Endothelial cell of umbilical vein (primary cell): ENCODE data around the gene CLDN7. TPM values are rescaled to one million over a fixed set of nuclear protein-coding genes. Genes with fewer than 3 reads are reported as not detected.

Source experiments
- BruUV-seq: library from RNA; stranded (reverse); fragments of 400-500 nt; replicated peaks from 2 replicates; lab custom pipeline; 2021; lab: Mats Ljungman, UMichigan
- CTCF ChIA-PET: fragments of 300-600, 350-600 bp; sonication (Branson Sonifier 250); formaldehyde crosslinking; loops from one replicate; lab custom pipeline; 2021; ENCODE audit warnings: antibody characterized with exemption, inconsistent platforms; lab: Charles Lee
- POLR2A ChIA-PET: fragments of 300-600, 350-600 bp; sonication (Branson Sonifier 250); formaldehyde crosslinking; loops from one replicate; lab custom pipeline; 2021; ENCODE audit warnings: antibody characterized with exemption, inconsistent platforms; lab: Charles Lee
- DNase-seq: peaks from one replicate; pipeline ENCODE4 v3.0.0-alpha.2; 2011; ENCODE audit warnings: low read depth, low spot score
- FAIRE-seq: peaks from 2 replicates; lab custom pipeline; 2011; peaks lifted over from hg19 to GRCh38; lab: Jason Lieb, UNC
- H2AFZ ChIP-seq: 2 replicates; pipeline ENCODE4 v1.6.0; 2012; ENCODE audit warnings: low read depth, low read length, control low read depth, inconsistent platforms
- H3K27ac ChIP-seq: 2 replicates; pipeline ENCODE4 v1.5.1; 2011; ENCODE audit warnings: low read depth, mild to moderate bottlenecking, control low read depth, low read length, moderate library complexity; ENCODE audit not compliant: insufficient read depth
- H3K27me3 ChIP-seq, 2 experiments: 2 replicates each; pipeline versions ENCODE4 v1.6.0 to v1.6.1; 2011; ENCODE audit warnings: low read length in 2 of 2, mixed read lengths in 1 of 2; ENCODE audit not compliant: control insufficient read depth in 2 of 2, insufficient read depth in 2 of 2
- H3K36me3 ChIP-seq, 2 experiments: 2 replicates in 1 of 2; 3 replicates in 1 of 2; pipeline ENCODE4 v1.5.1; 2011; ENCODE audit warnings: low read length in 2 of 2, mild to moderate bottlenecking in 1 of 2, moderate library complexity in 1 of 2; ENCODE audit not compliant: control insufficient read depth in 2 of 2, insufficient read depth in 2 of 2; ENCODE audit errors: extremely low read depth in 1 of 2
- H3K4me1 ChIP-seq: 3 replicates; pipeline ENCODE4 v1.5.1; 2011; ENCODE audit warnings: mild to moderate bottlenecking, low read length; ENCODE audit not compliant: control insufficient read depth, insufficient read depth; ENCODE audit errors: extremely low read depth
- H3K4me2 ChIP-seq: 2 replicates; pipeline ENCODE4 v1.6.1; 2011; ENCODE audit warnings: low read length, control low read depth, mixed read lengths; ENCODE audit not compliant: insufficient read depth
- H3K4me3 ChIP-seq, 3 experiments: fragments of 200-600 bp in 1 of 3; sonication (generic), shearing (Covaris generic) in 1 of 3; replicated peaks in 1 of 3; 2 replicates each; pipeline ENCODE4 v1.5.1; 2011 to 2016; ENCODE audit warnings: control low read depth in 3 of 3, low read length in 3 of 3, mild to moderate bottlenecking in 2 of 3, inconsistent platforms in 1 of 3, low read depth in 1 of 3, moderate library complexity in 1 of 3; ENCODE audit not compliant: insufficient read depth in 1 of 3
- H3K79me2 ChIP-seq: 2 replicates; pipeline ENCODE4 v1.6.0; 2012; ENCODE audit warnings: low read length, inconsistent platforms; ENCODE audit not compliant: control insufficient read depth, insufficient read depth
- H3K9ac ChIP-seq: replicated peaks from 2 replicates; pipeline ENCODE3; 2011; ENCODE audit warnings: low read length, control low read depth; ENCODE audit not compliant: insufficient read depth; ENCODE audit errors: extremely low read depth
- H3K9me1 ChIP-seq: replicated peaks from 3 replicates; pipeline ENCODE4 v1.6.0; 2011; ENCODE audit warnings: mild to moderate bottlenecking, low read length; ENCODE audit not compliant: control insufficient read depth, insufficient read depth; ENCODE audit errors: extremely low read depth
- H3K9me3 ChIP-seq: replicated peaks from 2 replicates; pipeline ENCODE4 v1.5.1; 2012; ENCODE audit warnings: low read length, inconsistent platforms; ENCODE audit not compliant: control insufficient read depth, insufficient read depth
- H4K20me1 ChIP-seq: replicated peaks from 2 replicates; pipeline ENCODE3; 2011; ENCODE audit warnings: mild to moderate bottlenecking, low read length; ENCODE audit not compliant: control insufficient read depth, insufficient read depth; ENCODE audit errors: extremely low read depth
- EZH2 ChIP-seq: IDR thresholded peaks from 2 replicates; pipeline ENCODE4 v1.6.1; 2012; ENCODE audit warnings: borderline replicate concordance, low read depth, mild to moderate bottlenecking, moderate library complexity, low read length, inconsistent platforms; ENCODE audit not compliant: severe bottlenecking
- FOS ChIP-seq: IDR thresholded peaks from 2 replicates; pipeline ENCODE4 v1.6.1; 2011; ENCODE audit warnings: mild to moderate bottlenecking, low read length, moderate library complexity, borderline replicate concordance; ENCODE audit not compliant: insufficient read depth
- GATA2 ChIP-seq: IDR thresholded peaks from 2 replicates; pipeline ENCODE4 v1.7.0; 2011; ENCODE audit warnings: low read depth, mild to moderate bottlenecking, moderate library complexity, mixed read lengths, low read length; ENCODE audit not compliant: insufficient read length, insufficient read depth
- JUN ChIP-seq: IDR thresholded peaks from 2 replicates; pipeline ENCODE4 v1.6.1; 2011; ENCODE audit warnings: borderline replicate concordance, low read depth; ENCODE audit not compliant: insufficient read length, insufficient read depth
- MYC ChIP-seq: IDR thresholded peaks from one replicate; pipeline ENCODE4 v1.6.1; 2011; ENCODE audit warnings: mild to moderate bottlenecking, low read depth, low read length
- POLR2A ChIP-seq: IDR thresholded peaks from 2 replicates; pipeline ENCODE4 v1.6.1; 2012; ENCODE audit warnings: low read depth, mild to moderate bottlenecking, control low read depth, low read length
- POLR2AphosphoS5 ChIP-seq: IDR thresholded peaks from 2 replicates; pipeline ENCODE4 v1.6.1; 2012; ENCODE audit warnings: low read depth, mild to moderate bottlenecking, control low read depth, low read length, moderate library complexity; ENCODE audit not compliant: insufficient read depth
- dilution Hi-C: fragments of 300-500 bp; cut with MboI; formaldehyde crosslinking; loops from one replicate; pipeline ENCODE4 v1.15.0; 2019; ENCODE audit warnings: low sequenced_read_pairs; ENCODE audit not compliant: extremely low pct_ligation_motif_present
- intact Hi-C: fragments of 100-400 bp; cut with micrococcal nuclease; formaldehyde crosslinking; loops from one replicate; pipeline ENCODE4 v1.10.0; 2022
- polyA plus RNA-seq, 4 experiments: library from polyadenylated mRNA; depleted of rRNA in 3 of 4; stranded (reverse) in 3 of 4; unstranded in 1 of 4; fragments of >200 nt; gene quantifications; 2 replicates each; pipeline versions ENCODE4 v1.2.1 to v1.2.3, GENCODE V29; 2011 to 2012; ENCODE audit warnings: missing spikeins in 1 of 4
- total RNA-seq: library from RNA; stranded (reverse); gene quantifications from 2 replicates; pipeline ENCODE4 v1.2.3, GENCODE V29; 2021
- TF ChIP-seq, protein P1 (sequence below), 2 donors: IDR thresholded peaks; 1 replicate in 1 of 2; 2 replicates in 1 of 2; pipeline ENCODE4 v1.5.1; 2011; ENCODE audit warnings: low read length in 2 of 2, mild to moderate bottlenecking in 2 of 2, moderate library complexity in 2 of 2, control low read depth in 1 of 2, inconsistent platforms in 1 of 2, low read depth in 1 of 2; ENCODE audit not compliant: insufficient read depth in 1 of 2; ENCODE audit errors: extremely low read depth in 1 of 2
- TF ChIP-seq, protein P2 (sequence below): IDR thresholded peaks from 2 replicates; pipeline ENCODE4 v1.6.1; 2011; ENCODE audit not compliant: insufficient read depth, insufficient read length

Gene CLDN7
- total and polyA plus RNA-seq, 2 donors (not counting 3 experiments of a cell fraction or from before 2014, with no cell fraction given) = 25.4 to 25.7 TPM

DNA sequence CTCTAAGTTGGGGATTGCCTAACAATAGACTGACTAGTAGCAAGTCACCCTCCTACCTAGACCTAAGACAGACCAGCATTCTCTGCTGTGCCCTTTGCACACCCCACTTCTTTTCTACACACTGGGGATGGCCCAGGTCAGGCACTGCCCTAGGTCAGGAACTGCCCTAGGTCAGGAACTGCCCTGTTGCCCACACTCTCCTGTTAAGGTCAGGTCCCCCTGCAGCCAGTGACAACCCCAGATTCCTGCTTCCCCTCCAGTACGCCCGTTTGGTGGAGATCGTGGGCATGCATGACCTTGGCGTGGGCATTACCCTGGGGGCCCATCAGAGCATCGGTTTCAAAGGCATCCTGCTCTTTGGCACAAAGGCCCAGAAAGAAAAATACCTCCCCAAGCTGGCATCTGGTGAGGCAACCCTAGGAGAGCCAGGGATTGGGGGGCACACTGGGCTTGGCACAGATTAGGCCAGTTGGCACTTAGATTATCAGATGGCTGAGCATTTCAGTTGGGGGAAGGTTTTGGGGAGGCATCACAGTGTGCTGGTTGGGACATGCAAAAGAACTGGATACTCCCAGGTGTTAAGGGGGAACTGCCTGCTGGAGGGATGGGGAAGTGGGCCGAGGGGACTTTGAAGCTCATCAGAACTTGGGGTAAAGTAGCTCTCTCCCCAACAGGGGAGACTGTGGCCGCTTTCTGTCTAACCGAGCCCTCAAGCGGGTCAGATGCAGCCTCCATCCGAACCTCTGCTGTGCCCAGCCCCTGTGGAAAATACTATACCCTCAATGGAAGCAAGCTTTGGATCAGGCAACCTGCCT lies 40.8 kb downstream of the CLDN7 start:
- CTCF ChIA-PET = interaction anchor here (0.7 to 4.5 kb wide), 18 partner anchors 12 to 176 kb away, joined by 3 to 94 read pairs (median 4); partner anchors contain the start of genes DVL2, GABARAP, GPS2 and PHF23
- H3K27me3 ChIP-seq = no peaks in the 10 kb centered on the region
- H3K36me3 ChIP-seq = peaks cover 18 to 31% of the 10 kb centered on the region in 2 experiments
- peaks cover 7% of the 10 kb centered on the region for H3K79me2 ChIP-seq
- H2AFZ ChIP-seq = no peak overlapping the region
- DNase-seq (no peak), FAIRE-seq (no peak)
- no TSS peak for BruUV-seq
- POLR2A ChIA-PET = interaction anchor here (1.3 kb wide), 1 partner anchor 176 kb away, joined by 3 read pairs; no protein-coding TSS in a partner anchor
- no peak overlapping the region for H3K4me2 ChIP-seq
- no peaks in the 10 kb centered on the region for H4K20me1 ChIP-seq
- no peak overlapping the region for H3K4me3 ChIP-seq
- dilution Hi-C loops (no loop called here), intact Hi-C loops (loop anchor here (1.0 to 2.0 kb wide), 3 partner anchors 13 to 75 kb away; partner anchors contain the start of gene DVL2)
- peaks cover 16% of the 10 kb centered on the region for H3K4me1 ChIP-seq
- H3K9me1 ChIP-seq = no peaks in the 10 kb centered on the region
- H3K9ac ChIP-seq = no peak overlapping the region
- TF ChIP-seq, protein P1, sequence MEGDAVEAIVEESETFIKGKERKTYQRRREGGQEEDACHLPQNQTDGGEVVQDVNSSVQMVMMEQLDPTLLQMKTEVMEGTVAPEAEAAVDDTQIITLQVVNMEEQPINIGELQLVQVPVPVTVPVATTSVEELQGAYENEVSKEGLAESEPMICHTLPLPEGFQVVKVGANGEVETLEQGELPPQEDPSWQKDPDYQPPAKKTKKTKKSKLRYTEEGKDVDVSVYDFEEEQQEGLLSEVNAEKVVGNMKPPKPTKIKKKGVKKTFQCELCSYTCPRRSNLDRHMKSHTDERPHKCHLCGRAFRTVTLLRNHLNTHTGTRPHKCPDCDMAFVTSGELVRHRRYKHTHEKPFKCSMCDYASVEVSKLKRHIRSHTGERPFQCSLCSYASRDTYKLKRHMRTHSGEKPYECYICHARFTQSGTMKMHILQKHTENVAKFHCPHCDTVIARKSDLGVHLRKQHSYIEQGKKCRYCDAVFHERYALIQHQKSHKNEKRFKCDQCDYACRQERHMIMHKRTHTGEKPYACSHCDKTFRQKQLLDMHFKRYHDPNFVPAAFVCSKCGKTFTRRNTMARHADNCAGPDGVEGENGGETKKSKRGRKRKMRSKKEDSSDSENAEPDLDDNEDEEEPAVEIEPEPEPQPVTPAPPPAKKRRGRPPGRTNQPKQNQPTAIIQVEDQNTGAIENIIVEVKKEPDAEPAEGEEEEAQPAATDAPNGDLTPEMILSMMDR (IDR thresholded peaks at IDR 0.05; ENCODE audit: extremely low read depth in 1 of 2, insufficient read depth in 1 of 2, low read depth in 1 of 2, low read length in 2 of 2) = no peak
- TF ChIP-seq, protein P2, sequence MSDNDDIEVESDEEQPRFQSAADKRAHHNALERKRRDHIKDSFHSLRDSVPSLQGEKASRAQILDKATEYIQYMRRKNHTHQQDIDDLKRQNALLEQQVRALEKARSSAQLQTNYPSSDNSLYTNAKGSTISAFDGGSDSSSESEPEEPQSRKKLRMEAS = no peak
- TF ChIP-seq MYC (no peak), POLR2AphosphoS5 (peak; percentile 8), EZH2 (no peak), POLR2A (peak; percentile 4), JUN (no peak), GATA2 (no peak), FOS (no peak)
- H3K27ac ChIP-seq = no peak overlapping the region
- no peaks in the 10 kb centered on the region for H3K9me3 ChIP-seq
